GM12878 (cell line): Measurements from ENCODE around the gene ZG16. TPM values are rescaled to one million over a fixed set of nuclear protein-coding genes. Genes with fewer than 3 reads are reported as not detected.

Experiments used
- BACH1 ChIP-seq: fragments of 450-650 bp; IDR thresholded peaks from 2 replicates; pipeline ENCODE4 v1.6.1; 2017; ENCODE audit warnings: mild to moderate bottlenecking, borderline replicate concordance
- BCL11A ChIP-seq: IDR thresholded peaks from 2 replicates; pipeline ENCODE4 v1.6.1; 2011; ENCODE audit warnings: low read depth, low read length
- CHD2 ChIP-seq: IDR thresholded peaks from 2 replicates; pipeline ENCODE4 v1.6.1; 2011; ENCODE audit warnings: low read depth, low read length, improper control_type of control experiment, borderline replicate concordance
- FOS ChIP-seq: IDR thresholded peaks from 3 replicates; pipeline ENCODE4 v1.6.1; 2011; ENCODE audit warnings: borderline replicate concordance; ENCODE audit not compliant: insufficient read length; ENCODE audit errors: extremely low read depth
- HCFC1 ChIP-seq: fragments of 150-350 bp; IDR thresholded peaks from 2 replicates; pipeline ENCODE4 v1.6.1; 2014; ENCODE audit warnings: low read length
- HDAC6 ChIP-seq: fragments of 200-600 bp; sonication (generic); IDR thresholded peaks from one replicate; pipeline ENCODE4 v1.8.0; 2017; ENCODE audit warnings: antibody characterized with exemption; ENCODE audit not compliant: unreplicated experiment
- IKZF2 ChIP-seq, 2 experiments: fragments of 450-650 bp; IDR thresholded peaks; 2 replicates each; pipeline ENCODE4 v1.6.1; 2017; ENCODE audit warnings: mild to moderate bottlenecking in 2 of 2, moderate library complexity in 2 of 2
- IRF5 ChIP-seq: fragments of 450-650 bp; IDR thresholded peaks from 2 replicates; pipeline ENCODE4 v1.6.1; 2017; ENCODE audit warnings: borderline replicate concordance
- MLLT1 ChIP-seq: fragments of 450-650 bp; IDR thresholded peaks from 2 replicates; pipeline ENCODE4 v1.6.1; 2016; ENCODE audit warnings: mild to moderate bottlenecking
- PAX5 ChIP-seq: IDR thresholded peaks from 2 replicates; pipeline ENCODE4 v1.6.1; 2011; ENCODE audit warnings: low read depth, low read length, borderline replicate concordance
- PML ChIP-seq: IDR thresholded peaks from 2 replicates; pipeline ENCODE4 v1.6.1; 2012; ENCODE audit warnings: low read length, inconsistent platforms
- POLR2A ChIP-seq: IDR thresholded peaks from 2 replicates; pipeline ENCODE4 v1.6.1; 2011; ENCODE audit warnings: low read depth, mild to moderate bottlenecking, low read length
- RELA ChIP-seq: fragments of 450-650 bp; IDR thresholded peaks from 2 replicates; pipeline ENCODE4 v1.8.0; 2014; ENCODE audit warnings: borderline replicate concordance; ENCODE audit not compliant: partially characterized antibody
- SIN3A ChIP-seq: IDR thresholded peaks from 2 replicates; pipeline ENCODE4 v1.6.1; 2012; ENCODE audit warnings: low read depth, low read length, improper control_type of control experiment
- SMAD1 ChIP-seq: fragments of 450-650 bp; IDR thresholded peaks from 2 replicates; pipeline ENCODE4 v1.6.1; 2018; ENCODE audit warnings: mild to moderate bottlenecking, low read depth; ENCODE audit not compliant: partially characterized antibody
- SMC3 ChIP-seq: IDR thresholded peaks from 2 replicates; pipeline ENCODE4 v1.6.1; 2011; ENCODE audit warnings: low read length, improper control_type of control experiment, borderline replicate concordance
- SPI1 ChIP-seq: IDR thresholded peaks from 2 replicates; pipeline ENCODE4 v1.6.1; 2011; ENCODE audit warnings: low read depth, mild to moderate bottlenecking, low read length, moderate library complexity, borderline replicate concordance; ENCODE audit not compliant: insufficient read depth
- SUPT20H ChIP-seq: IDR thresholded peaks from 2 replicates; pipeline ENCODE4 v1.6.1; 2011; ENCODE audit warnings: low read depth, mild to moderate bottlenecking, low read length, moderate library complexity, borderline replicate concordance; ENCODE audit not compliant: control insufficient read depth
- TCF12 ChIP-seq: IDR thresholded peaks from 2 replicates; pipeline ENCODE4 v1.6.1; 2011; ENCODE audit warnings: low read depth, mild to moderate bottlenecking, low read length
- TCF3 ChIP-seq: IDR thresholded peaks from 2 replicates; pipeline ENCODE4 v1.6.1; 2012; ENCODE audit warnings: low read depth, mild to moderate bottlenecking, low read length, borderline replicate concordance; ENCODE audit not compliant: insufficient read depth
- USF1 ChIP-seq: IDR thresholded peaks from 2 replicates; pipeline ENCODE4 v1.6.1; 2011; ENCODE audit warnings: borderline replicate concordance, low read depth, mild to moderate bottlenecking, moderate library complexity, mixed read lengths, low read length; ENCODE audit not compliant: insufficient read depth; ENCODE audit errors: extremely low read length
- polyA plus RNA-seq, 11 experiments: library from polyadenylated mRNA; depleted of rRNA in 4 of 11; unstranded in 6 of 11; stranded (reverse) in 5 of 11; fragments of >200 nt; fragmentation: Nextera tagmentation in 4 of 11; fragmentation: Illumina TruSeq in 1 of 11; extraction: Ambion mirVana in 4 of 11; extraction: Trizol in 1 of 11; gene quantifications; 1 replicate in 1 of 11; 2 replicates in 10 of 11; pipeline versions ENCODE4 v1.2.1 to v1.2.3, GENCODE V29; 2011 to 2016; ENCODE audit warnings: inconsistent platforms in 2 of 11, missing spikeins in 2 of 11, low read depth in 1 of 11
- total RNA-seq, 4 experiments: library from RNA; depleted of rRNA in 3 of 4; stranded (reverse); fragments of >200 nt in 3 of 4; fragmentation: Illumina TruSeq in 1 of 4; extraction: Trizol in 1 of 4; gene quantifications; 2 replicates each; pipeline versions ENCODE4 v1.2.1 to v1.2.3, GENCODE V29; 2013 to 2021
- TF ChIP-seq, protein P1 (sequence below): IDR thresholded peaks from 2 replicates; pipeline ENCODE4 v1.6.1; 2012; ENCODE audit warnings: low read depth, low read length, improper control_type of control experiment
- TF ChIP-seq, protein P2 (sequence below): fragments of 450-650 bp; IDR thresholded peaks from 2 replicates; pipeline ENCODE4 v1.6.1; 2018; ENCODE audit warnings: borderline replicate concordance, mild to moderate bottlenecking; ENCODE audit not compliant: partially characterized antibody

ZG16 gene
- total and polyA plus RNA-seq, 10 of the 15 experiments (the other 5 are each of a cell fraction or from before 2014, with no cell fraction given), result not detected

DNA sequence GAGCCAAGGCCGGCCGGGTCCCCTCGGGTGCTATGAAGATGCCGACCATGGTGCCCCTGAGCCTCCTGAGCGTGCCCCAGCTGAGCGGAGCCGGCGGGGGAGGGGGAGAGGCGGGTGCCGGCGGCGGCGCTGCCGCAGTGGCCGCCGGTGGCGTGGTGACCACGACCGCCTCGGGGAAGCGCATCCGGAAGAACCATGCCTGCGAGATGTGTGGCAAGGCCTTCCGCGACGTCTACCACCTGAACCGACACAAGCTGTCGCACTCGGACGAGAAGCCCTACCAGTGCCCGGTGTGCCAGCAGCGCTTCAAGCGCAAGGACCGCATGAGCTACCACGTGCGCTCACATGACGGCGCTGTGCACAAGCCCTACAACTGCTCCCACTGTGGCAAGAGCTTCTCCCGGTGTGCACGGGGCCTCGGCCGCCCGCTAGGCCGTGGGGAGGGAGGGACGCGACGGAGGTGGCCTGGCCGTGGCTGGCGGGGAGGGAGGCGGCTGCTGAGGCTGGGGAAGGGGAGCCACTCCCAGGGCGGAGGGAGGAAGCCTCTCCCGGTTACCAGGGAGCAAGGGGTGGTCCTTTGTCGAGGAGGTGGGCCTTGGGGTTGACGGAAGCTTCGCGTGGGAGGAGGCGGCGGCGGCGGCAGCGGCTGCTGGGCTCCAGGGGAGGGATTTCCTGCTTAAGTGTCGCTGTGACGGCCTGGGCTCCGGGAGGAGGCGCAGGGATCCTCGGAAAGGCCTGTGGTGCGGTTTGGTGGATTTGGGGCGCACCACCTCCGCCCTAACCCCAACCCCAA lies 29.6 kb downstream of the ZG16 start (continued):
- TF ChIP-seq TCF3 (no peak; the same call in 1 of the 2 replicates), SMAD1 (no peak), SMC3 (peak; percentile 27; the same call in 1 of the 2 replicates), PAX5 (no peak; the same call in 1 of the 2 replicates), PML (no peak), SUPT20H (no peak), POLR2A (peak; percentile 88), IKZF2 (IDR thresholded peaks at IDR 0.05) (peak; percentile 74; a peak in 3 of 4 replicates), SPI1 (peak; percentile 11; the same call in 1 of the 2 replicates), CHD2 (0 out of 2 replicates have a peak, but pooled peaks have one; percentile 39), BACH1 (peak; percentile 54), HCFC1 (no peak), TCF12 (peak; percentile 42; the same call in 1 of the 2 replicates), FOS (no peak), RELA (no peak), BCL11A (0 out of 2 replicates have a peak, but pooled peaks have one; percentile 5), SIN3A (peak; percentile 83; the same call in 1 of the 2 replicates), MLLT1 (0 out of 2 replicates have a peak, but pooled peaks have one; percentile 57), IRF5 (no peak), USF1 (peak; percentile 83), HDAC6 (no peak)
- TF ChIP-seq, protein P1, sequence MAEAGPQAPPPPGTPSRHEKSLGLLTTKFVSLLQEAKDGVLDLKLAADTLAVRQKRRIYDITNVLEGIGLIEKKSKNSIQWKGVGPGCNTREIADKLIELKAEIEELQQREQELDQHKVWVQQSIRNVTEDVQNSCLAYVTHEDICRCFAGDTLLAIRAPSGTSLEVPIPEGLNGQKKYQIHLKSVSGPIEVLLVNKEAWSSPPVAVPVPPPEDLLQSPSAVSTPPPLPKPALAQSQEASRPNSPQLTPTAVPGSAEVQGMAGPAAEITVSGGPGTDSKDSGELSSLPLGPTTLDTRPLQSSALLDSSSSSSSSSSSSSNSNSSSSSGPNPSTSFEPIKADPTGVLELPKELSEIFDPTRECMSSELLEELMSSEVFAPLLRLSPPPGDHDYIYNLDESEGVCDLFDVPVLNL, result no peak
- TF ChIP-seq, protein P2, sequence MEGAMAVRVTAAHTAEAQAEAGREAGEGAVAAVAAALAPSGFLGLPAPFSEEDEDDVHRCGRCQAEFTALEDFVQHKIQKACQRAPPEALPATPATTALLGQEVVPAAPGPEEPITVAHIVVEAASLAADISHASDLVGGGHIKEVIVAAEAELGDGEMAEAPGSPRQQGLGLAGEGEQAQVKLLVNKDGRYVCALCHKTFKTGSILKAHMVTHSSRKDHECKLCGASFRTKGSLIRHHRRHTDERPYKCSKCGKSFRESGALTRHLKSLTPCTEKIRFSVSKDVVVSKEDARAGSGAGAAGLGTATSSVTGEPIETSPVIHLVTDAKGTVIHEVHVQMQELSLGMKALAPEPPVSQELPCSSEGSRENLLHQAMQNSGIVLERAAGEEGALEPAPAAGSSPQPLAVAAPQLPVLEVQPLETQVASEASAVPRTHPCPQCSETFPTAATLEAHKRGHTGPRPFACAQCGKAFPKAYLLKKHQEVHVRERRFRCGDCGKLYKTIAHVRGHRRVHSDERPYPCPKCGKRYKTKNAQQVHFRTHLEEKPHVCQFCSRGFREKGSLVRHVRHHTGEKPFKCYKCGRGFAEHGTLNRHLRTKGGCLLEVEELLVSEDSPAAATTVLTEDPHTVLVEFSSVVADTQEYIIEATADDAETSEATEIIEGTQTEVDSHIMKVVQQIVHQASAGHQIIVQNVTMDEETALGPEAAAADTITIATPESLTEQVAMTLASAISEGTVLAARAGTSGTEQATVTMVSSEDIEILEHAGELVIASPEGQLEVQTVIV, result peak; percentile 32
